CD4-positive, alpha-beta T cell treated with Interleukin-4 for 1 hour (primary cell): ENCODE measurements around the gene LRRC3.
"Not testable (repeated sequence)": the region's sequence is repeated elsewhere in the genome, so short reads cannot be mapped to it uniquely, and the experiment has no call there.

Experiments used
- DNase-seq, 2 donors: peaks; one replicate each; pipeline ENCODE4 v3.0.0-alpha.2; 2020 to 2022

LRRC3 gene, protein sequence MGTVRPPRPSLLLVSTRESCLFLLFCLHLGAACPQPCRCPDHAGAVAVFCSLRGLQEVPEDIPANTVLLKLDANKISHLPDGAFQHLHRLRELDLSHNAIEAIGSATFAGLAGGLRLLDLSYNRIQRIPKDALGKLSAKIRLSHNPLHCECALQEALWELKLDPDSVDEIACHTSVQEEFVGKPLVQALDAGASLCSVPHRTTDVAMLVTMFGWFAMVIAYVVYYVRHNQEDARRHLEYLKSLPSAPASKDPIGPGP

DNA sequence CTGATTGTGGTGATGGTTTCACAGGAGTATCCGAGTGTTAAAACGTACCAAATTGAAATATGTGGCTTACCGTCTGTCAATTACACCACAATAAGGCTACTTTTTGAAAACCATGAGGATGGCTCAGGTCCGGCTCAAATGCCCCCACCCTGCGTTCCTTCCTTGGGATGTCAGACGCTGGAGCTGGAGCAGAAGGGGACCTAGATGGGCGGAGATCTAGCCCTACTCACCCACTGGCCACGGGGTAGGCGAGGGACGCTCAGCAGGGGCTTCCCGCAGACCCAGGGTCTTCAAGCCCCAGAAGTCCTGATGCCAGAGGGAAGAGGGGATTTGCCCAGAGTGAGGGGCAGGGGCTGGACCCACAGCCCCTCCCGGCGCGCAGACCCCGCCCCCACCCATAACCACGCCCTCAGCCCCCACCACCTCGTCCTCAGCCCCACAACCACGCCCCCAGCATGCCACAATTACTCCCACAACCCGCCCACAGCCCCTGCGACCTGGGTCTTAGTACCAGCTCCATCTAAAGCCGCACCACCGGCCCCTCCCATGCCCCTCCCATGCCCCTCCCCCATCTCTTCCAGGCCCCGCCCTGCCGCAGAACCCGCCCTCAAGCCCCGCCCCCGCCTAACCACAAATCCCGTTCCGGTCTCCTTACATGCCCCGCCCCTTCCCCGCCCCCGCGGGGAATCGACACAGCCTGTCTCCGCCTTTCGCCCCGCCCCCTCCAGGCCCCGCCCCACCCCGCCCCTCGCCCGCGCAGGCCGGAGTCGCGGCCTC lies at the start of gene LRRC3:
LRRC3 (plus strand) TSS at position 764 of the 777 bp plus-strand sequence. CDS start 1,135 bp downstream, outside the sequence.
- peak; percentile 86 to 88 for DNase-seq

DNA sequence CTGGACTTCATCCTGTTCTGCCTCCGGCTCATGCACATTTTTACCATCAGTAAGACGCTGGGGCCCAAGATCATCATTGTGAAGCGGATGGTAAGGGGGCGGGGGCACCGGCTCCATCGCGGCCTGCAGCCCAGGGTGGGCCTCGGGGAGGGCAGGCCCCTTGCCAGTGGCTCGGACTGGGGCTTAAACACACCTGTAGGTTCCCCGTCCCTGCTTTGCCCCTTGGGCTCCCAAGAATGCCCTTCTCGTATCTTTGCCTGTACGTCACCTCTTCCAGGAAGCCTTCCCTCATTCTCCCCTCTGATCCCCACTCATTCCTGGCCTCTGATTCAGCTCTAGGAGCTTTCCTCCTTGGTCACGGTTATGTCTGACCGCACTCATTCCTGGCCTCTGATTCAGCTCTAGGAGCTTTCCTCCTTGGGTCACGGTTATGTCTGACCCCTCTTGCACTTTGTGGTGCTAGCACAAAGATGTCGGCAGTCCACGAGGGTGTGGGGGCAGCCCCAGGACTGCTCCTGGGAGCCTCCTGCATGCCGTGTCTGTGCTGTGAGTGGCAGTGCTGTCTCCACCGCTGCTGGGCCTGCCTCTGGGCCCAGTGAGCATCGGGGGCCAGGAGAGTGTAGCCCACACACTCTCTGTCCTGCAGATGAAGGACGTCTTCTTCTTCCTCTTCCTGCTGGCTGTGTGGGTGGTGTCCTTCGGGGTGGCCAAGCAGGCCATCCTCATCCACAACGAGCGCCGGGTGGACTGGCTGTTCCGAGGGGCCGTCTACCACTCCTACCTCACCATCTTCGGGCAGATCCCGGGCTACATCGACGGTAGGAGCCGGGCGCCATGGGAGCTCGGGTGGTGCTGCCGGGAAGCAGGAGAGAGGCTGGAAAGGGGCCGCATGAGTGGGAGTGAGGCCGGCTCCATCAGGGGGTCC lies 49.1 kb upstream of the LRRC3 start:
- no peak for DNase-seq

DNA sequence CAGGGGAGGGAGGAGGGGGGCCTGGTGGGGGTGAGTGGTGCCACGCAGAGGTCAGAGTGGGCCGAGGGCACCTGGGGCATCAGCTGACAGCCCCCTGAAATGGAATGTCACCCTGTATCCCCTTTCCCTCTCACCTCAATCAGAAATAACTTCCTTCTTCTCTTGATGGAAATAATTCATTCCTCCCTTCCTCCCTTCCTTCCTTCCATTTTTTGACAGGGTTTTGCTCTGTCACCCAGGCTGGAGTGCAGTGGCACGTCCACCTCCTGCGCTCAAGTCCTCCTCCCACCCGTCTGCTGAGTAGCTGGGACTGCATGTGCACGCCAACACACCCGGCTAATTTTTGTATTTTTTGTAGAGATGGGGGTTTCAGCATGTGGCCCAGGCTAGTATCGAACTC lies 48.4 kb upstream of the LRRC3 start:
- no peak for DNase-seq

DNA sequence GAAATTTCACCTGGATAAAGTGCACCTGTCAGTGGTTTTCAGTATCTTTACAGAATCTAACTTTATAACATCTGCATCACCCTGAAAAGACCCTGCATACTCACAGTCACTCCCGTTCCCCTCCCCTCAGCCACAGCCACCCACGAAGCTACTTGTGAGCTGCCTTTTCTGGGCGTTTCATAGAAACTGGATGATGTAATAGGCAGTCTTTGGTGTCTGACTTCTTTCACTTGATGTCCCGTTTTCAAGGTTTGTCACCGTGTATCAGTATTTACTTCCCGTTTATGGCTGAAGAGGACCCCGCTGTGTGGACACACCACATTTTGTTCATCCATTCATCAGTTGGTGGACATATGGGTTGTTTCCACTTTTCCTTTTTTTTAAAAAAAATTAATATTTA lies 47.8 kb upstream of the LRRC3 start:
- peak in 1 of 2 donors; percentile 11 for DNase-seq

DNA sequence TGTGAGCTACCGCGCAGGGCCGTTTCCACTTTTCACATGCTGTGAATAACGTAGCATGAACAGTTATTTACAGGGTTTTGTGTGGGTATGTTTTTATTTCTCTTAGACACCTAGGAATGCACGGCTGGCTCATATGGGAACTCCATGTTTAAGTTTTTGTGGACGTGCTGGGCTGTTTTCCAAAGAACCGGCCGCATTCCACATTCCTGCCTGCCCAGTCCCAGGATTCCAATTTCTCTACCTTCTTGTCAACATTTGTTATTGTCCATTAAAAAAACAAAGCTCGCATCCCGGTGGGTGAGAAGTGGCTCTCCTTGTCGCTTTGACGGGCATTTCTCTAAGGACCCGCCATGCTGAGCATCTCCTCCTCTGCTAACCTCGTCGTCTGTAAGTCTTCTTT lies 47.1 kb upstream of the LRRC3 start:
- DNase-seq = no peak

DNA sequence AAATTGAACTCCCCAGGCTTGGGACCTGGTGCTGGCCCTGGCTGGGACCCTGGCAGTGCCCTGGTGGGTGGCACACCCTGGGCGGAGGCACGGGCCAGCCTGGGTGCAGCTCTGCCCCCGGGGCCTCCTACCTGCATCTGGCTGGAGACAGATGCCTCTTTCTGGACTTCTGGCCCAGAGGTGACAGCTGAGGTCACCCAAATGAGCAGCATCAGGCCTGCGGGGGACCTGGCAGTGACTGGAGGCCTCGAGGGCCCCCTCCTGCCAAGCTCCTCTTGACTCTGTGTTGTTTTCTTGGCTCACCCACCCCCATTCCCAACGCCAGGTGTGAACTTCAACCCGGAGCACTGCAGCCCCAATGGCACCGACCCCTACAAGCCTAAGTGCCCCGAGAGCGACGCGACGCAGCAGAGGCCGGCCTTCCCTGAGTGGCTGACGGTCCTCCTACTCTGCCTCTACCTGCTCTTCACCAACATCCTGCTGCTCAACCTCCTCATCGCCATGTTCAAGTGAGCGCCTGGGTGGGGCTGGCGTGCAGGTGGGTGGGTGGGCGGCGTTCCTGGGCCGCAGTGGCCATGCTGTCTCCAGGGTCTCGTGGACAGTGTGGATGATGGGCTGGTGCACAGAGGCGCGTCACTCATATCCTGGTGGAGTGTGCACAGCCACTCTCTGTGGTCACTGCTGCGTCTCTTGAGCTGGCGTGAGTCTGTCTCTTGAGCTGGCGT lies 41.6 kb upstream of the LRRC3 start:
- DNase-seq = no peak

DNA sequence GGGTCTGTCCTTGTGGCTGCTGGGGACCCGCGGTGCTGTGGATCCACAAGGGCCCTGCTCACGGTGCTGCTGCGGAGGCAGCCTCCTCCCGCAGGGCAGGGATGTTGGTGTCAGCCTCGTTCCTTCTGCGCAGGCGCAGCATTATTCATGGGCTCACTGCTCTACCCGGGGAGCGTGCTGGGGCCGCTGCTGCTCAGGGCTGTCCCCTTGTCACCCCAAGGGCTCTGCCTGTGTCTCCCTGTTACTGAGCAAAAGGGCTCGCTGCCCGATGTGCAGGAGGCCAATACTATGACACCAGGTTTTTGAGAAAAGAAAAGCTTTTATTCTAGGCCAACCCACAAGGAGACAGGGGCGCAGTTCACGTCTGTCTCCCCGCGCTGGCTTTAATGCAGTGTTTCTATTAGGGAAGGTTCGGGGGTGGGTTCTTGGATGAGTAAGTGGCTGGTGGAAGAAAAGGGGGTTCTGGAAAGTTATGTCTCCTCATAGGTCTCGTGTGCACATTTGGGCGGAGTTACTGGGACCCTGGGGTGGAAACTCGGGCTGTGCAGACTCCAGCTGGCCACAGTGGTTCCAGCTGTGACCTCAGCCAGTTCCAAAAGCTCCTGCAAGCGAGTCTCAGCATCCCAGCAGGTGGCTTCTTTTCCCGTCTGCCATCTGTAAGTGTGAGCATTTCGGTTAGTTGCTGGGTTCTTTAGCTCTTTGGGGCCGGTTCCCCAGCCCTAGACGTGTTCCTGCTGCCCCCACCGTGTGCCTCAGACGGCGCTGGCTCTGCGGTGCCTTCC lies 40.8 kb upstream of the LRRC3 start:
- no peak for DNase-seq

DNA sequence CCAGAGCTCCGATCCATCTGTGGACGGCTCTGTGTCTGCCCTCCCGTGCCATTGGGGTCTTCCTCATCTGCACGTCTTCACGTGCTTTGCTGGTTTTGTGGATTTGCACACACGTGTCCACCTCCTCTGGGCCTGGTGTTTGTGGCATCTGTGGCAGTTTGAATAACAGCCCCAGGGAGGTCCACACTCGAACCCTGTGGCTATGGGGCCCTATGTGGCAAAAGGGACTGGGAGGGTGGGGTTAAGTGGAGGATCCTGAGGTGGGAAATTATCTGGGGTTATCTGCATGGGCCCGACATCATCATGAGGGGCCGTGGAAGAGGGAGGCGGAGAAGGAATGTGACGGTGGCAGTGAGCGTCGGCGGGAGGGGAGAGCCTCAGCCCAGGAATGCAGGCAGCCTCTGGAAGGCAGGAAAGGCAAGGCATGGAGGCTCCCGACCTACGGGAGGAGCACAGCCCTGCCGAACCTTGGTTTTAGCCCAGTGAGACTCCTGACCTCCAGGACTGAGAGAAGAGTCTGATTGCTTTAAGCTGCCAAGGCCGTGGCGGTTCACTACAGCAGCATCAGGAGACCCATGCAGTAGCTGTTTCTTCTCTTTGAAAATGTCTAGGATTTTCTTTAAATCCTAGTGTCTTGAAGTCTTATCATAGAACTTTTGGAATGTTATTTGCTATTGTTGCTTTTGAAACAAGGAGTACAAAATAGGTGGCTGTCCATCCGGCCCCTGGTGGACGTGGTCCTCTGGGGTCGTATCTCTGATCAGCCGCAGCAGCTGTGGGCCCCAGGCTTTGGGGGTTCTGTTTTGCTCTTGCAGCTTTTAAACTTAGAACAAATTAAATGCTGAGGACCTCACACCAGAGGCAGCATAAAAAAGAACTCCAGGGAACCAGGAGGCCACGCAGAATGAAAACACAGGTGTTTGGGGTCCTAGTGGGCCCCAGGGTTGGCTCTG lies 40.0 kb upstream of the LRRC3 start:
- no peak for DNase-seq

DNA sequence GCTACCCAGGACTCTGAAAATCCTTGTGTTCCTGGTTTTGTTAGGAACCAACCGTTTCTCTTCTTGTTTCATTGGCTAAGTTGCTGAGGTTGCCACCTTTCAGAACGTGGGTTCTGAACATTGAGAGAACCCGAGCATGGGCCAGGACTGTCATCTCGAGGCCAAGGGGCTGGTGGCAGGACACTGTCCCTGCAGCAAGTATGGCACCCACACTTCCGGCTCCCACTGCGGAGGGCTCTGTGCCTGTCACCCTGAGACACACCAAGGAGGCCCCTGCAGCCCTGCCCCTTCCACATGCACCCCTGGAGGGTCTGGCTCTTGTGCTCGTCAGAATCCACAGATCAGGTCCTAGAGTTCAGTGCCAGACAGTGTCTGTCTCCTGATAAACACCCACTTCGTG lies 39.1 kb upstream of the LRRC3 start:
- no peak for DNase-seq

DNA sequence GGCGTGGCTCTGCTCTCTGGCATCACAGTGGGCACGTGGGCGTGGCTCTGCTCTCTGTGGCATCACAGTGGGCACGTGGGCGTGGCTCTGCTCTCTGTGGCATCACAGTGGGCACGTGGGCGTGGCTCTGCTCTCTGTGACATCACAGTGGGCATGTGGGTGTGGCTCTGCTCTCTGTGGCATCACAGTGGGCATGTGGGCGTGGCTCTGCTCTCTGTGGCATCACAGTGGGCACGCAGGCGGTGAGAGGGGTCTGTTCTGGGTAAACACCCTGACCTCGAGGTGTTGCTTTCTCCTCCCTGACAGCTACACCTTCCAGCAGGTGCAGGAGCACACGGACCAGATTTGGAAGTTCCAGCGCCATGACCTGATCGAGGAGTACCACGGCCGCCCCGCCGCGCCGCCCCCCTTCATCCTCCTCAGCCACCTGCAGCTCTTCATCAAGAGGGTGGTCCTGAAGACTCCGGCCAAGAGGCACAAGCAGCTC lies 37.6 kb upstream of the LRRC3 start:
- DNase-seq = not testable (repeated sequence)

DNA sequence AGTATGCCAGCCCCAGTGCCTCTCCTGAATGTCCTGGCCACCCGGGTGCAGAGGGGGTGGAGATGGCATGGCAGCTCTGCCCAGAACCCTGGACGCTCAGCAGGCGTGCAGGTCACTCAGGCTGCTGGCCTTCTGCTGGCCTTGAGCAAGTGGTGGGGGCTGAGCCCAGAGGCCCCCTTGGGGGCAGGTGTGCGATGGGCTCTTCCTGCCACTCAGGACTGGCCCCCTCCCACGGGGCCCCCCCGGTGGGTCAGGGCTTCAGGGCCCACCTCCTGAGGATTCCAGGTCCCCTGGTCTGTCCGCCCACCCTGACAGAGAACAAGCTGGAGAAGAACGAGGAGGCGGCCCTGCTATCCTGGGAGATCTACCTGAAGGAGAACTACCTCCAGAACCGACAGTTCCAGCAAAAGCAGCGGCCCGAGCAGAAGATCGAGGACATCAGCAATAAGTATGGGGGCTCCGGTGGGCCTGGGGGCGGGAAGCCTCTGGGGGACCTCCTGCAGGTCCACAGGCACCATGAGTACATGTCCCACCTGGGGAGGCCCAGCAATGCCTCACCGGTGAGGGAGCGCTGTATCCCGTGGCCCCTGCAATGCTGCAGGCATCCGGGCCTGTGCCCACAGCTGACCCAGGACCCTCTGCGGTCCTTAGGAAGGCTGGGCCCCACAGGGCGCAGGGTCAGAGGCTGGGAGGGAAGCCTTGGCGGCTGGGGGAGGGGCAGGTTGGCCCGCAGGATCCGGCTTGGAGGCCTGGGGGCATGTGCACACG lies 37.0 kb upstream of the LRRC3 start:
- DNase-seq = no peak

DNA sequence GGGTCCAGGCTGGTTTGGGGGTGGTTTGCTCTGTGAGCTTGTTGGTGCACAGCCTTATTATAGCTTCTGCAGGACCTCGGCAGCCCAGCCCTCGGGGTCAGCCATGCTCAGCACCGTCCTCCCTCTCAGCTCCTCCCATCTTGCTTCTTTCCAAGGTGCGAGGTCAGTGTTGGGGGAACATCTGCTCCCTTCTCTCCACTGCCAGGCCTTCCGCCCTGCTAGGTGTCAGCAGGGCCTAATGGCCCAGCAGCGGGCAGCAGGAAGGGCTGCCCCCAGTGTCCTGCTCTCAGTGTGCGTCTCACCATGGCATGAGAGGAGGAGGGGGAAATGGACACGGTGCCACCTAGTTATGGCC lies 36.5 kb upstream of the LRRC3 start:
- DNase-seq = no peak

DNA sequence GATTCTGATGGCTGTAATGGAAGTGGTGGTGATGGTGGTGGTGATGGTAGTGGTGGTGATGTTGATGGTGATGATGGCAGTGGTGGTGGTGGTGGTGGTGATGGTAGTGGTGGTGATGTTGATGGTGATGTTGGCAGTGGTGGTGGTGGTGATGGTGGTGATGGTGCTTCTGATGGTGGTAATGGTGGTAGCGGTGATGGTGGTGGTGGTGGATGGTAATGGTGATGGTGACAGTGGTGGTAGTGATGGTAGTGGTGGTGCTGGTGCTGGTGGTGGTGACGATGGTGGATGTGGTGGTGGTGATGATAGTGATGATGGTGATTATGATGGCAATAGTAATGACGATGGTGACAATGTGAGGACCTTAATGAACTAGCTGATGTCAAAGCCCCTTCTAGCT lies 35.6 kb upstream of the LRRC3 start:
- no peak for DNase-seq

DNA sequence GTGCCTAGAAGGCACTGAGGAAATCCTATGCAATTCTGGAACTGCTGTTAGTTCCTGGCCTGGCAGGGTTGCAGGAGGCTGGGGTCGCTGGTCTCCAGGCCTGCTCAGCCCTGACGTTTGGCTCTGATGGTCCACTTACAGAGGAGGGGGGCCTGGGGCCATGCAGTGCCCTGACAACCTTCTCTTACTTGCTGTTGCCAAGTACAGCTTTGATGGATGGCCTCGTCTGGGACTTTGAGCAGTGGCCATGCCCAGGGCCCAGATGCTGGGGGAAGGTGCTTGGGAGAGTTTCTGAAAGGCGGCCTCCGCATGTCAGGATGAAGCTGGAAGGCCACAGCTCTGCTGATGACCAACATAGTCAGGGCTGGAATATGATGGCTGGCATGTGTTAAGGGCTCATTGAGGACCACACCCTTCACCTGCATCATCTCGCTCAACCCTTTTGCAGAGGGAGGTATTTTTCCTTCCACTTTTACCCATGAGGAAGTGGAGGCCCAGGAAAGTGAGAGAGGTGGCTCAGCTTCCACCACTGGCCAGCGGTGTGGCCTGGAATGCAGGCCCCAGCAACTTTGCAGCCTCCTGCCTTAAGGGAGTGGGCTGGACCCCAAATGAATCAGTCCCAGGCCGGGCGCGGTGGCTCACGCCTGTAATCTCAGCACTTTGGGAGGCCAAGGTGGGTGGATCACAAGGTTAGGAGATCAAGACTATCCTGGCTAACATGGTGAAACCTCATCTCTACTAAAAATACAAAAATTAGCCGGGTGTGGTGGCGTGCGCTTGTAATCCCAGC lies 34.7 kb upstream of the LRRC3 start:
- DNase-seq = no peak

DNA sequence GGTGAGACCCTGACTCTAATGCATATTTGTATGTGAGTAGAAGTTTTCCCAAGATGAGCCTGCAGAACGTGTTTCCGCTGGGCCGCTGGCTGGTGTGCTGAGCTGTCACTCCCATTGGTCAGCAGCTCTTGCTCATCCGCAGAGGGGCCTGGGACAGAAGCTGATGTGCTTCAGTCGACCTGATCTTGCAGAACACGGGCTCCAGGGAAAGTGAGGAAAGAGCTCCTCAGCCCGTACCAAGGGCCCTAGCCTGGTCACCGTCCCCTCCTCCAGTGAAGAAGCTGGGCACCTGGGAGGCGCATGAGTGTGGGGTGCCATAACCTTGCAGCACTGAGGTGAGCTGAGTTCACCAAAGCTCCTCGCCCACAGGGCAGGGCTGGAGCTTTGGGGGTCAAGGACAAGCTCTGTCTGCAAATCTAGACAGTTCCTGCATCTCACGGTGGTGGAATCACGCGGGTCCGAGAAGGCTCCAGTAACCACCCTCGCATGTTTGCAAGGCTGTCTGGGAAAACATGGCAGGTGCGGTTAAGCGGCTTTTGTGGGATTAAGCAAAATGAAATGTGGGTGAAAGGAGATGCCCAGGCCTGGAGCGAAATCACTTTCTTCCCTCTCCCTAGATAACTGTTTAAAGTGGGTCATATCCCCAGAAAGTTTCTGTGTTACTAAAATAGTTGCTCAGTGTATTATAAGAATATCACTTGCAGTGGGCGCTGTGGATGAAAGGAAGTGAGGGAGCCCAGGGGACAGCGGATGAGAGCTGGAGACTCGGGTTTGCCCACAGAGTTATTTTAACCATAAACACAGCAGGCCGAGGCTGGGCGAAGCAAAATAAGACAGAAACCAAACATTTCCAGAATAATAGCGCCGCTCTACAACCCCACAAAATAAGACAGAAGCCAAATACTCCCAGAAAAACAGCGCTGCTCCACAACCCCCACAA lies 33.1 kb upstream of the LRRC3 start:
- no peak for DNase-seq

DNA sequence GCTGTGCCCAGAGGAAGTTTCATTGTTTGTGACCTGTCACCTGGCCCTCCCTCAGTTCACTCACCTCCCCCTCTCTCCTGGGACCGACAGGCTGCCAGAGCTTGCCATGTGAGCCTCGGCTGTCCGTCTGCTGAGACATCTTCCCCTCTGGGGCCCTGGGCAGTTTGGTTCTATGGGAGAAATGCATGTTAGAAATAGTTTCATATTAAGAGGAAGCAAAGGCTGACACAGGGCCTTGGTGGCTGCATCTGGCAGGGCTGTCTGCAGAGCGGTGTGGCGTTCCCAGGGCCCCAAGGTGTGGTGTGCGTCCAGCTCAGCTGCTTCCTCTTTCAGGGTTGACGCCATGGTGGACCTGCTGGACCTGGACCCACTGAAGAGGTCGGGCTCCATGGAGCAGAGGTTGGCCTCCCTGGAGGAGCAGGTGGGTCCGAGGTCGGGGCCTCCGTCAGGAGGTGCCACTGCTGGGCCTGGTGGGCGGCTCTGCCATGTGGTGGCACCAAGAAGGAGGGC lies 31.9 kb upstream of the LRRC3 start:
- DNase-seq = peak in 1 of 2 donors; percentile 9

DNA sequence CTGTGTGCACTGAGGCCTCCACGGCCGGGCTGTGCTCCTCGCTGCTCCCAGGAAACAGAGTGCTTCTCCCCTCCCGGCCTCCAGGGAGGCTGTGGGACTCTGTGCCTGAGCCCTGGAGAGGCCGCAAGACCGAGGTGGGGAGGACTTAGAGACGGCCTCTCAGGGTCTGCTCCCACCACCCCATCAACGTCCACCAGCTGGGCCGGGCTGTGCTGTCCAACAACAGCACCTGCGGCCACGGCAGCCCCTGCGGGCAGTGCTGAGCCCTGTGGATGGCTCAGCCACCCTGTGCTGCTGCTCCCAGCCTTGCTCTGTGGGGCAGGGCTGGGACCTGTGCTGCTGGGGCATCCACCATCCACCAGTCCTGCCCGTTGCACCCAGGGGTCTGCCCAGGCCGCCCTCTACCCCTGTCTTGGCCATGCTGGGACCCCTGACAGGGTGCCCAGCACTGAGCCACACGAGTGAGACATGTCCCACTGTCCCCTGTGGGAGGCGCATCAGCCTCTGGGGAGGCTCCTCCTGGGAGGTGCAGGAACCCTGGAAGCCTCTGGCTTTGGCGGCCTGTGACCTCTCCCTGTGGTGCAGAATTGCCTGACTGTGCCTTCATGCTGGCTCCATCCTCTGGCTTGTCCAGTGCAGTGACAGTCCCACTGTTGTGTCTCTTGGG lies 31.2 kb upstream of the LRRC3 start:
- DNase-seq = peak in 1 of 2 donors; percentile 4
